ENCODE measurements around the gene SIM1. TPM values are rescaled to one million over a fixed set of nuclear protein-coding genes. Genes with fewer than 3 reads are reported as not detected.

The SIM1 gene
- total RNA-seq, 1 experiment from 2014 or later: not detected

DNA sequence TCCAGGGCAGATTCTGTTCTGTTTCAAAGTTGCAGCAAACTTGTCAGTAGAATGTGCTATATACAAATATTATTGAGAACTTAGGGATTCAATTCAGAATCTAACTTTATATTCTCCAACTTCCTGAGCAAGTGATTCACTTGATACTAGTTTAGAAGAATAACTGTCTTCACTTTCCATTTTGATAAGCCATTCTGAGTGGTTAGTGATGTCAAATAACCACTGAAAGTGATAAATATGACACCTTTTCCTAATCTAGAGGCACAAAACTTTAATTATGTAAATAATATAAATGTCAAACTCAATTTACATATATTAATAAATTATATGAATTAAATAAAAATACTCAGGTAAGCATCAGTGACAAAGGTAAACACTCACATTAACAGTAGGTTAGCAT, 20.5 kb upstream of the SIM1 start:
- H3K9ac ChIP-seq (ENCODE audit: low read length): no peak overlapping the region
- ChIA-PET RAD21 (ENCODE audit: low non-redundant PET in 1 of 2, low total read pairs in 2 of 2, uncharacterized antibody in 2 of 2, unreplicated experiment in 2 of 2) (no interaction called here), CTCF (no interaction called here), POLR2A (no interaction called here)
- no peaks in the 10 kb centered on the region for H3K79me2 ChIP-seq (ENCODE audit: insufficient read depth, low read length)
- H3K27ac ChIP-seq (ENCODE audit: low read depth, low read length): no peak overlapping the region
- DNase-seq (ENCODE audit: low read depth, low spot score) (no peak), ATAC-seq (no peak)
- H3K9me3 ChIP-seq (ENCODE audit: control insufficient read depth in 1 of 2, insufficient read depth in 1 of 2, low read depth in 1 of 2, low read length in 2 of 2): no peaks in the 10 kb centered on the region
- no peaks in the 10 kb centered on the region for H3K27me3 ChIP-seq (ENCODE audit: insufficient read depth, low read length)
- no peaks in the 10 kb centered on the region for H3K36me3 ChIP-seq (ENCODE audit: control insufficient read depth in 1 of 2, insufficient read depth in 2 of 2, low read length in 2 of 2)
- H3K9me2 ChIP-seq (ENCODE audit: insufficient read depth): no peaks in the 10 kb centered on the region
- TF ChIP-seq ZNF274 (IDR thresholded peaks at IDR 0.05; ENCODE audit: low read depth, low read length): no peak
- TF ChIP-seq, protein P1, sequence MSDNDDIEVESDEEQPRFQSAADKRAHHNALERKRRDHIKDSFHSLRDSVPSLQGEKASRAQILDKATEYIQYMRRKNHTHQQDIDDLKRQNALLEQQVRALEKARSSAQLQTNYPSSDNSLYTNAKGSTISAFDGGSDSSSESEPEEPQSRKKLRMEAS (IDR thresholded peaks at IDR 0.05): no peak
- TF ChIP-seq, protein P2, sequence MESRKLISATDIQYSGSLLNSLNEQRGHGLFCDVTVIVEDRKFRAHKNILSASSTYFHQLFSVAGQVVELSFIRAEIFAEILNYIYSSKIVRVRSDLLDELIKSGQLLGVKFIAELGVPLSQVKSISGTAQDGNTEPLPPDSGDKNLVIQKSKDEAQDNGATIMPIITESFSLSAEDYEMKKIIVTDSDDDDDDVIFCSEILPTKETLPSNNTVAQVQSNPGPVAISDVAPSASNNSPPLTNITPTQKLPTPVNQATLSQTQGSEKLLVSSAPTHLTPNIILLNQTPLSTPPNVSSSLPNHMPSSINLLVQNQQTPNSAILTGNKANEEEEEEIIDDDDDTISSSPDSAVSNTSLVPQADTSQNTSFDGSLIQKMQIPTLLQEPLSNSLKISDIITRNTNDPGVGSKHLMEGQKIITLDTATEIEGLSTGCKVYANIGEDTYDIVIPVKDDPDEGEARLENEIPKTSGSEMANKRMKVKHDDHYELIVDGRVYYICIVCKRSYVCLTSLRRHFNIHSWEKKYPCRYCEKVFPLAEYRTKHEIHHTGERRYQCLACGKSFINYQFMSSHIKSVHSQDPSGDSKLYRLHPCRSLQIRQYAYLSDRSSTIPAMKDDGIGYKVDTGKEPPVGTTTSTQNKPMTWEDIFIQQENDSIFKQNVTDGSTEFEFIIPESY (IDR thresholded peaks at IDR 0.05; ENCODE audit: extremely low read depth, insufficient replicate concordance, low read length): no peak
- TF ChIP-seq EGR1 (IDR thresholded peaks at IDR 0.05; ENCODE audit: low read depth): no peak
- no peak for TF ChIP-seq FOSL1 (IDR thresholded peaks at IDR 0.05; ENCODE audit: low read depth)
- no peak for TF ChIP-seq EZH2phosphoT487 (IDR thresholded peaks at IDR 0.05; ENCODE audit: borderline replicate concordance)
- TF ChIP-seq EZH2 (IDR thresholded peaks at IDR 0.05): no peak
- TF ChIP-seq, protein P3, sequence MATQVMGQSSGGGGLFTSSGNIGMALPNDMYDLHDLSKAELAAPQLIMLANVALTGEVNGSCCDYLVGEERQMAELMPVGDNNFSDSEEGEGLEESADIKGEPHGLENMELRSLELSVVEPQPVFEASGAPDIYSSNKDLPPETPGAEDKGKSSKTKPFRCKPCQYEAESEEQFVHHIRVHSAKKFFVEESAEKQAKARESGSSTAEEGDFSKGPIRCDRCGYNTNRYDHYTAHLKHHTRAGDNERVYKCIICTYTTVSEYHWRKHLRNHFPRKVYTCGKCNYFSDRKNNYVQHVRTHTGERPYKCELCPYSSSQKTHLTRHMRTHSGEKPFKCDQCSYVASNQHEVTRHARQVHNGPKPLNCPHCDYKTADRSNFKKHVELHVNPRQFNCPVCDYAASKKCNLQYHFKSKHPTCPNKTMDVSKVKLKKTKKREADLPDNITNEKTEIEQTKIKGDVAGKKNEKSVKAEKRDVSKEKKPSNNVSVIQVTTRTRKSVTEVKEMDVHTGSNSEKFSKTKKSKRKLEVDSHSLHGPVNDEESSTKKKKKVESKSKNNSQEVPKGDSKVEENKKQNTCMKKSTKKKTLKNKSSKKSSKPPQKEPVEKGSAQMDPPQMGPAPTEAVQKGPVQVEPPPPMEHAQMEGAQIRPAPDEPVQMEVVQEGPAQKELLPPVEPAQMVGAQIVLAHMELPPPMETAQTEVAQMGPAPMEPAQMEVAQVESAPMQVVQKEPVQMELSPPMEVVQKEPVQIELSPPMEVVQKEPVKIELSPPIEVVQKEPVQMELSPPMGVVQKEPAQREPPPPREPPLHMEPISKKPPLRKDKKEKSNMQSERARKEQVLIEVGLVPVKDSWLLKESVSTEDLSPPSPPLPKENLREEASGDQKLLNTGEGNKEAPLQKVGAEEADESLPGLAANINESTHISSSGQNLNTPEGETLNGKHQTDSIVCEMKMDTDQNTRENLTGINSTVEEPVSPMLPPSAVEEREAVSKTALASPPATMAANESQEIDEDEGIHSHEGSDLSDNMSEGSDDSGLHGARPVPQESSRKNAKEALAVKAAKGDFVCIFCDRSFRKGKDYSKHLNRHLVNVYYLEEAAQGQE (IDR thresholded peaks at IDR 0.05; ENCODE audit: low read depth): no peak
- TF ChIP-seq ZFX (IDR thresholded peaks at IDR 0.05): no peak
- TF ChIP-seq, protein P4, sequence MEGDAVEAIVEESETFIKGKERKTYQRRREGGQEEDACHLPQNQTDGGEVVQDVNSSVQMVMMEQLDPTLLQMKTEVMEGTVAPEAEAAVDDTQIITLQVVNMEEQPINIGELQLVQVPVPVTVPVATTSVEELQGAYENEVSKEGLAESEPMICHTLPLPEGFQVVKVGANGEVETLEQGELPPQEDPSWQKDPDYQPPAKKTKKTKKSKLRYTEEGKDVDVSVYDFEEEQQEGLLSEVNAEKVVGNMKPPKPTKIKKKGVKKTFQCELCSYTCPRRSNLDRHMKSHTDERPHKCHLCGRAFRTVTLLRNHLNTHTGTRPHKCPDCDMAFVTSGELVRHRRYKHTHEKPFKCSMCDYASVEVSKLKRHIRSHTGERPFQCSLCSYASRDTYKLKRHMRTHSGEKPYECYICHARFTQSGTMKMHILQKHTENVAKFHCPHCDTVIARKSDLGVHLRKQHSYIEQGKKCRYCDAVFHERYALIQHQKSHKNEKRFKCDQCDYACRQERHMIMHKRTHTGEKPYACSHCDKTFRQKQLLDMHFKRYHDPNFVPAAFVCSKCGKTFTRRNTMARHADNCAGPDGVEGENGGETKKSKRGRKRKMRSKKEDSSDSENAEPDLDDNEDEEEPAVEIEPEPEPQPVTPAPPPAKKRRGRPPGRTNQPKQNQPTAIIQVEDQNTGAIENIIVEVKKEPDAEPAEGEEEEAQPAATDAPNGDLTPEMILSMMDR (IDR thresholded peaks at IDR 0.05 in 2 of 3, conservative IDR thresholded peaks at IDR 0.05 in 1 of 3; ENCODE audit: borderline replicate concordance in 1 of 3, insufficient read depth in 1 of 3, low read depth in 2 of 3, low read length in 2 of 3): no peak
- no peak for TF ChIP-seq POLR2AphosphoS5 (IDR thresholded peaks at IDR 0.05; ENCODE audit: low read depth, low read length)
- TF ChIP-seq ELF1 (IDR thresholded peaks at IDR 0.05; ENCODE audit: borderline replicate concordance, low read depth): no peak
- TF ChIP-seq, protein P5, sequence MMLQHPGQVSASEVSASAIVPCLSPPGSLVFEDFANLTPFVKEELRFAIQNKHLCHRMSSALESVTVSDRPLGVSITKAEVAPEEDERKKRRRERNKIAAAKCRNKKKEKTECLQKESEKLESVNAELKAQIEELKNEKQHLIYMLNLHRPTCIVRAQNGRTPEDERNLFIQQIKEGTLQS (IDR thresholded peaks at IDR 0.05): no peak
- no peak for TF ChIP-seq CEBPB (IDR thresholded peaks at IDR 0.05; ENCODE audit: low read depth)
- TF ChIP-seq TCF7L2 (IDR thresholded peaks at IDR 0.05; ENCODE audit: borderline replicate concordance, extremely low read depth, insufficient read depth, insufficient read length): no peak
- no peak for TF ChIP-seq JUND (IDR thresholded peaks at IDR 0.05)
- TF ChIP-seq POLR2A (IDR thresholded peaks at IDR 0.05; ENCODE audit: borderline replicate concordance, extremely low read depth, insufficient read depth, insufficient read length): no peak
- TF ChIP-seq YY1 (IDR thresholded peaks at IDR 0.05; ENCODE audit: extremely low read depth, insufficient replicate concordance, low read depth, low read length): no peak
- no peak overlapping the region for H2AFZ ChIP-seq (ENCODE audit: low read depth, low read length, poor library complexity, severe bottlenecking)
- no peaks in the 10 kb centered on the region for H4K20me1 ChIP-seq (ENCODE audit: insufficient read depth)
- H3K4me3 ChIP-seq (replicated peaks in 1 of 2; ENCODE audit: low read depth in 1 of 2, low read length in 2 of 2): no peak overlapping the region
- BruUV-seq (replicated peaks): no TSS peak
- intact Hi-C loops (cut with micrococcal nuclease): no loop called here
- no peaks in the 10 kb centered on the region for H3K4me1 ChIP-seq (ENCODE audit: control insufficient read depth in 1 of 2, insufficient read depth in 2 of 2, low read length in 2 of 2)
- H3K4me2 ChIP-seq (ENCODE audit: low read length): no peak overlapping the region
